ENCODE measurements around the gene SARS2. TPM values are rescaled to one million over a fixed set of nuclear protein-coding genes. Genes with fewer than 3 reads are reported as not detected.

Gene SARS2
- total RNA-seq, 4 donors from 2014 or later, result 12.7 to 21.6 (median 15.8) TPM

GRCh38 chr19:38939957-38940356 lies 9.4 kb upstream of the SARS2 start:
- Histone ChIP-seq H3K27ac (no peak overlapping the region), H3K4me1 (no peaks in the 10 kb centered on the region), H3K4me3 (no peak overlapping the region), H3K36me3 (peaks cover 0 to 39% (median 0%) of the 10 kb centered on the region in 3 donors), H3K9me3 (peaks cover 0 to 4% (median 0%) of the 10 kb centered on the region in 4 donors), H3K27me3 (no peaks in the 10 kb centered on the region)
- no peak for DNase-seq (ENCODE audit: low spot score in 2 of 2)
- TF ChIP-seq CTCF (IDR thresholded peaks at IDR 0.05) (no peak), EP300 (IDR thresholded peaks at IDR 0.05) (no peak), POLR2A (IDR thresholded peaks at IDR 0.05) (no peak)
- WGBS, 2 donors, result 64 to 66% methylated on average over 5 of the region's 5 CpGs

- DNase-seq (ENCODE audit: low spot score in 2 of 2), result no peak
- peaks cover 0 to 9% (median 0%) of the 10 kb centered on the region in 4 donors for H3K9me3 ChIP-seq
- WGBS, 2 donors, result 72 to 74% methylated on average over 4 of the region's 4 CpGs
- H3K4me3 ChIP-seq, result no peak overlapping the region
- H3K4me1 ChIP-seq, result peaks cover 0 to 29% (median 14%) of the 10 kb centered on the region in 4 donors
- TF ChIP-seq CTCF (IDR thresholded peaks at IDR 0.05) (no peak), POLR2A (IDR thresholded peaks at IDR 0.05) (no peak), EP300 (IDR thresholded peaks at IDR 0.05) (no peak)
- peaks cover 0 to 46% (median 0%) of the 10 kb centered on the region in 3 donors for H3K36me3 ChIP-seq
- no peaks in the 10 kb centered on the region for H3K27me3 ChIP-seq
- no peak overlapping the region for H3K27ac ChIP-seq
Observed at GRCh38 chr19:38933544-38933943, 3.0 kb upstream of the SARS2 start.

- no peak for TF ChIP-seq POLR2A (IDR thresholded peaks at IDR 0.05)
- no peak for TF ChIP-seq EP300 (IDR thresholded peaks at IDR 0.05)
- peak in 1 of 5 experiments; percentile 18 for TF ChIP-seq CTCF (IDR thresholded peaks at IDR 0.05)
- peaks cover 0 to 9% (median 0%) of the 10 kb centered on the region in 4 donors for H3K9me3 ChIP-seq
- H3K27me3 ChIP-seq, result no peaks in the 10 kb centered on the region
- H3K4me1 ChIP-seq, result peaks cover 0 to 29% (median 14%) of the 10 kb centered on the region in 4 donors
- peaks cover 0 to 53% (median 0%) of the 10 kb centered on the region in 3 donors for H3K36me3 ChIP-seq
- no peak overlapping the region for H3K27ac ChIP-seq
- 85 to 89% methylated on average over 25 to 29 of the region's 29 CpGs for WGBS, 2 donors
- no peak for DNase-seq (ENCODE audit: low spot score in 2 of 2)
- no peak overlapping the region for H3K4me3 ChIP-seq
Observed at GRCh38 chr19:38932425-38933179, 2.0 kb upstream of the SARS2 start.

GRCh38 chr19:38931521-38931793 lies 894 bp upstream of the SARS2 start:
- WGBS, 2 donors, result 31 to 33% methylated on average over 8 of the region's 8 CpGs
- H3K4me1 ChIP-seq, result peaks cover 0 to 29% (median 14%) of the 10 kb centered on the region in 4 donors
- peaks cover 0 to 9% (median 0%) of the 10 kb centered on the region in 4 donors for H3K9me3 ChIP-seq
- peaks cover 0 to 54% (median 0%) of the 10 kb centered on the region in 3 donors for H3K36me3 ChIP-seq
- TF ChIP-seq EP300 (IDR thresholded peaks at IDR 0.05), result no peak
- TF ChIP-seq POLR2A (IDR thresholded peaks at IDR 0.05), result no peak
- no peak for TF ChIP-seq CTCF (IDR thresholded peaks at IDR 0.05)
- H3K4me3 ChIP-seq, result peak overlapping the region; percentile 48 to 91 (median 76)
- peak overlapping the region in 3 of 4 donors; percentile 78 to 88 (median 86) for H3K27ac ChIP-seq
- DNase-seq (ENCODE audit: low spot score in 2 of 2), result no peak
- H3K27me3 ChIP-seq, result no peaks in the 10 kb centered on the region

- peaks cover 0 to 29% (median 14%) of the 10 kb centered on the region in 4 donors for H3K4me1 ChIP-seq
- peaks cover 0 to 54% (median 0%) of the 10 kb centered on the region in 3 donors for H3K36me3 ChIP-seq
- TF ChIP-seq POLR2A (IDR thresholded peaks at IDR 0.05) (peak in 1 of 2 donors; percentile 35), CTCF (IDR thresholded peaks at IDR 0.05) (no peak), EP300 (IDR thresholded peaks at IDR 0.05) (peak in 1 of 2 donors; percentile 35)
- H3K9me3 ChIP-seq, result peaks cover 0 to 9% (median 0%) of the 10 kb centered on the region in 4 donors
- H3K27me3 ChIP-seq, result no peaks in the 10 kb centered on the region
- peak; percentile 97 to 99 for DNase-seq (ENCODE audit: low spot score in 2 of 2)
- WGBS, 2 donors, result 0 to 1% methylated on average over 26 to 40 of the region's 40 CpGs
- H3K27ac ChIP-seq, result peak within 1 kb of the TSS; percentile 77 to 88 (median 82)
- H3K4me3 ChIP-seq, result peak within 1 kb of the TSS; percentile 48 to 91 (median 76)
Observed at GRCh38 chr19:38930776-38931520, 385 bp upstream of the SARS2 start, which contains the start of gene MRPS12. TSS of gene MRPS12 (plus strand) at chr19:38930944. CDS start at chr19:38931295, 351 bp downstream.

Measured in tibial nerve (tissue), 4 donors.